Body of pancreas (tissue), 4 donors: Measurements from ENCODE around the gene ZAP70. TPM values are rescaled to one million over a fixed set of nuclear protein-coding genes. Genes with fewer than 3 reads are reported as not detected.

ENCODE experiments used
- ATAC-seq: fragments of 150-250 bp; one replicate; pipeline ENCODE4 v1.9.1; 2016
- DNase-seq, 4 donors: peaks; one replicate each; pipeline ENCODE4 v3.0.0-alpha.2; 2019
- H3K27ac ChIP-seq, 4 donors: fragments of 200-600 bp; sonication (generic); 1 replicate in 3 of 4; 2 replicates in 1 of 4; pipeline versions ENCODE4 v1.5.1 to v1.6.1; 2016 to 2019; ENCODE audit warnings: mild to moderate bottlenecking in 1 of 4, mixed read lengths in 1 of 4, moderate library complexity in 1 of 4
- H3K27me3 ChIP-seq, 2 donors: fragments of 200-600 bp; sonication (generic); one replicate each; pipeline ENCODE4 v1.6.0; 2016; ENCODE audit warnings: mild to moderate bottlenecking in 1 of 2
- H3K36me3 ChIP-seq, 2 donors: fragments of 200-600 bp; sonication (generic); replicated peaks in 1 of 2; 2 replicates each; pipeline ENCODE4 v1.5.1; 2016; ENCODE audit warnings: low read depth in 2 of 2; ENCODE audit not compliant: insufficient read depth in 1 of 2
- H3K4me1 ChIP-seq: fragments of 200-600 bp; sonication (generic); one replicate; pipeline ENCODE4 v1.6.0; 2016
- H3K4me3 ChIP-seq, 2 donors: fragments of 200-600 bp; sonication (generic); 1 replicate in 1 of 2; 2 replicates in 1 of 2; pipeline ENCODE4 v1.5.1; 2016 to 2019
- H3K9me3 ChIP-seq, 3 donors: fragments of 200-600 bp; sonication (generic); 1 replicate in 2 of 3; 2 replicates in 1 of 3; pipeline ENCODE4 v1.5.1; 2016
- POLR2A ChIP-seq, 3 donors: fragments of 450-650 bp; IDR thresholded peaks; one replicate each; pipeline ENCODE4 v1.6.1; 2016; ENCODE audit warnings: antibody characterized with exemption in 3 of 3, mild to moderate bottlenecking in 2 of 3
- WGBS, 2 donors: methylation state at CpG; one replicate each; pipeline ENCODE4 v1.1.5; 2017; 5-methylcytosine and 5-hydroxymethylcytosine counted together
- intact Hi-C: fragments of 100-400 bp; cut with DNase I; formaldehyde crosslinking; loops from one replicate; pipeline ENCODE4 v1.15.1; 2023
- total RNA-seq, 2 donors: library from RNA; depleted of rRNA; stranded (reverse); fragments of >200 nt; gene quantifications; one replicate each; pipeline ENCODE4 v1.1.0, GENCODE V29; 2016
- TF ChIP-seq, protein P1 (sequence below), 7 experiments: fragments of 450-650 bp in 4 of 7; fragments of 200-600 bp in 3 of 7; sonication (generic) in 3 of 7; IDR thresholded peaks; one replicate each; pipeline ENCODE4 v1.5.1; 2016 to 2019; ENCODE audit warnings: antibody characterized with exemption in 7 of 7

Gene ZAP70
- total RNA-seq, 2 donors from 2014 or later, result 2.1 to 4.0 TPM

DNA sequence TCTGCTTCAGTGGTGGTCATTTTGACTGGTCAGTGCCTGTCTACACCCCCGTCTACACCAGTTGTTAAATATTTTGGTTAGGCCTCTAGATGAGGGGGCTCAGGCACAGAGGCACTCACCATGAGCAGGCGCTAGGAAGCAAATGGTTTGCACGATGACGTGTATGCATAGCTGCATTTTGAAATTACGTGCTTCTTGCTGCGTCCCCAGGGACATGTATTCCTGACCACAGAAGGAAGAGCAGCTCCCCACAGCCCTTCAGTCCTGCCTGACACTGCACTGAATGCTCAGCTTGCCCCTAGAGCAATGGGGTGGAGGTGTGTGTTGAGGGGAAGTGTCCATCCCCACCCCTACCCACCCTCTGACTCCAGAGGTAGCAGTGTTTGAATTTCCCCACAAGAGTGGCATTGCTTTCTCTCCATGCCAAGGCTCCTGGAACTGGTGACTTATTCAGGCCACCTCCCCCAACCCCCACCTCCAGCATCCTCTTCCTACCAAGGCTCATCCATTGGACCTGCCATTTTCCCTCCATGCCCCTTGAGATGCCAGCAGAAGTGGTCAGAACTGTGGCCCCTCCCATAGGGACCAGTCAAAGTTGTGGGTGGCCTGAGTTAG is 11.4 kb upstream of the ZAP70 start:
- WGBS, 2 donors, result 79 to 86% methylated on average over 5 to 6 of the region's 6 CpGs
- DNase-seq (no peak), ATAC-seq (no peak)
- H3K4me1 ChIP-seq, result peaks cover 3% of the 10 kb centered on the region
- H3K27me3 ChIP-seq, result no peaks in the 10 kb centered on the region
- H3K36me3 ChIP-seq, result no peaks in the 10 kb centered on the region
- H3K9me3 ChIP-seq, result no peaks in the 10 kb centered on the region
- H3K4me3 ChIP-seq, result no peak overlapping the region
- TF ChIP-seq, protein P1, sequence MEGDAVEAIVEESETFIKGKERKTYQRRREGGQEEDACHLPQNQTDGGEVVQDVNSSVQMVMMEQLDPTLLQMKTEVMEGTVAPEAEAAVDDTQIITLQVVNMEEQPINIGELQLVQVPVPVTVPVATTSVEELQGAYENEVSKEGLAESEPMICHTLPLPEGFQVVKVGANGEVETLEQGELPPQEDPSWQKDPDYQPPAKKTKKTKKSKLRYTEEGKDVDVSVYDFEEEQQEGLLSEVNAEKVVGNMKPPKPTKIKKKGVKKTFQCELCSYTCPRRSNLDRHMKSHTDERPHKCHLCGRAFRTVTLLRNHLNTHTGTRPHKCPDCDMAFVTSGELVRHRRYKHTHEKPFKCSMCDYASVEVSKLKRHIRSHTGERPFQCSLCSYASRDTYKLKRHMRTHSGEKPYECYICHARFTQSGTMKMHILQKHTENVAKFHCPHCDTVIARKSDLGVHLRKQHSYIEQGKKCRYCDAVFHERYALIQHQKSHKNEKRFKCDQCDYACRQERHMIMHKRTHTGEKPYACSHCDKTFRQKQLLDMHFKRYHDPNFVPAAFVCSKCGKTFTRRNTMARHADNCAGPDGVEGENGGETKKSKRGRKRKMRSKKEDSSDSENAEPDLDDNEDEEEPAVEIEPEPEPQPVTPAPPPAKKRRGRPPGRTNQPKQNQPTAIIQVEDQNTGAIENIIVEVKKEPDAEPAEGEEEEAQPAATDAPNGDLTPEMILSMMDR (IDR thresholded peaks at IDR 0.05), result no peak
- no peak for TF ChIP-seq POLR2A (IDR thresholded peaks at IDR 0.05)
- no peak overlapping the region for H3K27ac ChIP-seq
- intact Hi-C loops, result no loop called here

DNA sequence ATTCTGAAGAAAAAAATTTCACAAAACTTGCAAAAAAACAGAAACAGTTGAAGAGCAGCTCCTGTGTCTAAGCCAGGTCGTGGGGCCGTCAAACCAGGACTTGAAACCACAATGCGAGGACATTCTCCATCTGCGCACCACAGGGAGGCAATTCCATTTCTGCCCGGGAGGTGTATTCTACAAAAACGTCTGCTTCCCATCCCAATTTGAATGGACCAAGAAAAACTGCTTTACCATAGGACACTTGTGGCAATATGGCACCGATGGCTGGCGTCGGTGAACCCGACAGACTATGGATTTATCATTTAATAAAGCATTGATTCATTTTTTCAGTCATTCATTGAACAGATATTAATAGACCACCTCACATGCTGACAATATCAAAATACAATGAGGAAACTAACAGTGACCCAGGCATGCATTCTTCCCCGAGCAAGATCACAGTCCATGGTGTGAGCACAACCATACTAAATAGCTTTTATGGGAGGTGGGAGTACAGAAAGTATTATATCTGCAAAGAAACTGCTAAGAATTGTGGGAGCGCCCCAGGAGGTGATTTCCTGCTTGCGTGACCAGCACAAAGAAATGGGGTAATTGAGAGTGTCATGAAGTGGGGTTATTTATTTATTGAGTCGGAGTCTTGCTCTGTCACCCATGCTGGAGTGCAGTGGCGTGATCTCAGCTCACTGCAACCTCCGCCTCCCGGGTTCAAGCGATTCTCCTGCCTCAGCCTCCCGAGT is 10.5 kb upstream of the ZAP70 start:
- H3K27me3 ChIP-seq, result no peaks in the 10 kb centered on the region
- H3K36me3 ChIP-seq, result no peaks in the 10 kb centered on the region
- H3K9me3 ChIP-seq, result no peaks in the 10 kb centered on the region
- TF ChIP-seq, protein P1 (IDR thresholded peaks at IDR 0.05), result no peak
- no peak for TF ChIP-seq POLR2A (IDR thresholded peaks at IDR 0.05)
- H3K4me1 ChIP-seq, result no peaks in the 10 kb centered on the region
- WGBS, 2 donors, result 78 to 81% methylated on average over 18 to 19 of the region's 19 CpGs
- H3K27ac ChIP-seq, result no peak overlapping the region
- ATAC-seq, result no peak
- intact Hi-C loops, result no loop called here
- no peak overlapping the region for H3K4me3 ChIP-seq
- no peak for DNase-seq

DNA sequence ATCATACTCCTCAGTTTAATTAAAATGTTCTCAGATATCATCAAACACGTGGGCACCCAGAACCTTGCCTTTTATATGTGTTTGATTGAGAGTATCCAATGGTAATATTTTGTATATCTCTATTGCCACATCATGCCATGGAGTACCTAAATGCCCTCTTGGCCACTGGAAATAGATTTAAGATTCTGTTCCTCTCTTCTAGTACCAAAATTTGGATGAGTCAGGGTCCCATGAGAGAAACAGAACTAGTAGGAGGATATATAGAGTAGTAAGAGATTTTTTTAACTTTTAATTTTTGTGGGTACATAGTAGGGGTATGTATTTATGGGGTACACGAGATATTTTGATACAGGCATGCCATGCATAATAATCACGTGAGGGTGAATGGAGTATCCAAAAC is 9.6 kb upstream of the ZAP70 start:
- no peaks in the 10 kb centered on the region for H3K36me3 ChIP-seq
- H3K27me3 ChIP-seq, result no peaks in the 10 kb centered on the region
- DNase-seq (no peak), ATAC-seq (no peak)
- no peak for TF ChIP-seq POLR2A (IDR thresholded peaks at IDR 0.05)
- TF ChIP-seq, protein P1 (IDR thresholded peaks at IDR 0.05), result no peak
- H3K4me1 ChIP-seq, result no peaks in the 10 kb centered on the region
- H3K4me3 ChIP-seq, result no peak overlapping the region
- WGBS, 2 donors, result 47 to 55% methylated on average over 3 of the region's 3 CpGs
- H3K27ac ChIP-seq, result no peak overlapping the region
- no peaks in the 10 kb centered on the region for H3K9me3 ChIP-seq
- intact Hi-C loops, result no loop called here

DNA sequence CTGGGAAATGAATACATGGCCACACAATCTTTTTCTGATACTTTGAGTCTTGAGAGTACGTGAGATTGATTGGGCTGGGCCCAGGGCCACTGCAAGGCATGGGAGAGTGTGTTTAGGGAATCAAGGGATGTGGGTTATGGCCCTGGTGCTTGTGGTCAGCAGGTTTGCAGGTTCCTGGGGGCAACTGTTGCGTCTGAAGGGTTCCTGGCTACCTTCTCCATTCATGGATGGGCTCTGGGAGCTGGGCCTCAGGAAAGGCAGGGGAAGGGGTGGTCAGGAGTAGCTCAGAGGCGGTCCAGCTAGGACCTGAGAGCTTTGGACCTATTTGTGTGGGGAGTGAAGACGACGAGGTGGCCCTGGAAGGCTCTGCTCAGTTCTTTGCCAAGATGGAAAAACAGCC is 8.4 kb upstream of the ZAP70 start:
- WGBS, 2 donors, result 86 to 91% methylated on average over 5 of the region's 5 CpGs
- no peak for DNase-seq

More for the DNA sequence above, 8.4 kb upstream of the ZAP70 start:
- Histone ChIP-seq H3K4me1 (no peaks in the 10 kb centered on the region), H3K4me3 (no peak overlapping the region), H3K27ac (no peak overlapping the region), H3K27me3 (no peaks in the 10 kb centered on the region), H3K36me3 (no peaks in the 10 kb centered on the region), H3K9me3 (no peaks in the 10 kb centered on the region)
- ATAC-seq, result no peak
- no peak for TF ChIP-seq POLR2A (IDR thresholded peaks at IDR 0.05)
- TF ChIP-seq, protein P1 (IDR thresholded peaks at IDR 0.05), result no peak
- intact Hi-C loops, result no loop called here
